Measurements from ENCODE around the gene CCDC57. TPM values are rescaled to one million over a fixed set of nuclear protein-coding genes. Genes with fewer than 3 reads are reported as not detected.
A peak's percentile ranks its signal among the peaks of the same experiment; 100 is the strongest.

The CCDC57 gene
- polyA plus RNA-seq, 1 donor (not counting 4 experiments of a cell fraction or from before 2014, with no cell fraction given): 19.2 TPM

DNA sequence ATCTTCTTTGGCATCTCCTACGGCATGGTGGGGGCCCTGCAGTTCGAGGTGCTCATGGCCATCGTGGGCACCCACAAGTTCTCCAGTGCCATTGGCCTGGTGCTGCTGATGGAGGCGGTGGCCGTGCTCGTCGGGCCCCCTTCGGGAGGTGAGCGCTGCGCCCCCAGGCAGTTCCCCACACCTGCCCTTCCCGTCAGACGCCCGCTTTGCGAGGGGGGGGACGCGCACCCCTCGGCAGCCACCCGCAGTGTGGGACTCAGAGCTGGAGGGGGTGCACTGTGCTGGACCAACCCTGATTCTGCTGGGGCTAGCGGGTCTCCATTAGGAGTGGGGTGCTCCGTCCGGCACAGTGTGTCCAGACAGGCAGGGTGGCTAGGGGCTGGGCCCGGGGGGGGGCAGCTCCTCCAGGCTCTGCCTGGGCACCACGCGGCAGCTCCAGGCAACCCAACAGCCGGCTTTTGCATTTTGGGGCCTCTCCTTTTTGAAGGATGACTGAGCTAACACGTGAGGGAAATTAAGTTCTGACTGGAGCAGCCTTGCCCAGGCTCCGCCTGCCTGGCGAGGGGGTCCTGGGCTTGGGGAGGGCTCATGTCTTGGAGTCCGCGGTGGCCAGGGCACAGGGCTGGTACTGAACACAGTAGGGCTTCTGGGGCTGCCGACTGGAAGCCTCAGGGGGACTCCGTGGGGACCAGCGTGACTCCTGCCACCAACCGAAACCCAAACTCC is 25.3 kb upstream of the CCDC57 start:
- TF ChIP-seq EZH2 (IDR thresholded peaks at IDR 0.05; ENCODE audit: low read length) (no peak), CTCF (optimal IDR thresholded peaks at IDR 0.05 in 1 of 3, IDR thresholded peaks at IDR 0.05 in 1 of 3, conservative IDR thresholded peaks at IDR 0.05 in 1 of 3; ENCODE audit: extremely low read depth in 1 of 3, insufficient read depth in 2 of 3, low read length in 3 of 3) (no peak)
- Histone ChIP-seq H2AFZ (ENCODE audit: control insufficient read depth, low read length) (no peak overlapping the region), H3K9me1 (ENCODE audit: control insufficient read depth, extremely low read depth, insufficient read depth, low read length) (no peaks in the 10 kb centered on the region), H3K9me3 (ENCODE audit: control insufficient read depth, low read depth, low read length) (no peaks in the 10 kb centered on the region), H3K9ac (ENCODE audit: control insufficient read depth, extremely low read depth, insufficient read depth, low read length) (peak overlapping the region; percentile 71), H3K4me1 (ENCODE audit: control insufficient read depth, extremely low read depth, insufficient read depth, low read length) (peaks cover 52% of the 10 kb centered on the region), H3K4me3 (ENCODE audit: control insufficient read depth in 2 of 3, extremely low read depth in 1 of 3, insufficient read depth in 2 of 3, low read depth in 1 of 3, low read length in 3 of 3) (peak overlapping the region in 2 of 3 experiments; percentile 51), H3K27me3 (ENCODE audit: control insufficient read depth, extremely low read depth, insufficient read depth, low read length) (no peaks in the 10 kb centered on the region), H3K79me2 (ENCODE audit: control insufficient read depth, insufficient read depth, low read length) (peaks cover 3% of the 10 kb centered on the region), H4K20me1 (ENCODE audit: control insufficient read depth, extremely low read depth, insufficient read depth, low read length) (no peaks in the 10 kb centered on the region), H3K27ac (ENCODE audit: control insufficient read depth, insufficient read depth, low read length) (peak overlapping the region; percentile 77), H3K4me2 (ENCODE audit: control insufficient read depth, extremely low read depth, insufficient read depth, low read depth, low read length) (peak overlapping the region; percentile 85), H3K36me3 (ENCODE audit: control insufficient read depth in 2 of 2, extremely low read depth in 1 of 2, insufficient read depth in 2 of 2, low read length in 2 of 2) (peaks cover 18 to 23% of the 10 kb centered on the region in 2 experiments)
- FAIRE-seq: no peak
- dilution Hi-C loops (cut with MboI; ENCODE audit: extremely low pct_ligation_motif_present, low sequenced_read_pairs): no loop called here
- no peak for DNase-seq (ENCODE audit: low read depth, low spot score)

DNA sequence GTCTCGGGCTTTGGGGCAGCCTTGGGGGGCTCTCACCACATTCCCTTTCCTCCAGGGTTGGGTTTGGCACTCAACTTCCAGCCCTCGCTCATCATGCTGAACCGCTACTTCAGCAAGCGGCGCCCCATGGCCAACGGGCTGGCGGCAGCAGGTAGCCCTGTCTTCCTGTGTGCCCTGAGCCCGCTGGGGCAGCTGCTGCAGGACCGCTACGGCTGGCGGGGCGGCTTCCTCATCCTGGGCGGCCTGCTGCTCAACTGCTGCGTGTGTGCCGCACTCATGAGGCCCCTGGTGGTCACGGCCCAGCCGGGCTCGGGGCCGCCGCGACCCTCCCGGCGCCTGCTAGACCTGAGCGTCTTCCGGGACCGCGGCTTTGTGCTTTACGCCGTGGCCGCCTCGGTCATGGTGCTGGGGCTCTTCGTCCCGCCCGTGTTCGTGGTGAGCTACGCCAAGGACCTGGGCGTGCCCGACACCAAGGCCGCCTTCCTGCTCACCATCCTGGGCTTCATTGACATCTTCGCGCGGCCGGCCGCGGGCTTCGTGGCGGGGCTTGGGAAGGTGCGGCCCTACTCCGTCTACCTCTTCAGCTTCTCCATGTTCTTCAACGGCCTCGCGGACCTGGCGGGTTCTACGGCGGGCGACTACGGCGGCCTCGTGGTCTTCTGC is 24.6 kb upstream of the CCDC57 start:
- DNase-seq (ENCODE audit: low read depth, low spot score) (no peak), FAIRE-seq (no peak)
- H3K27ac ChIP-seq (ENCODE audit: control insufficient read depth, insufficient read depth, low read length): no peak overlapping the region
- H3K9ac ChIP-seq (ENCODE audit: control insufficient read depth, extremely low read depth, insufficient read depth, low read length): no peak overlapping the region
- no peaks in the 10 kb centered on the region for H3K9me1 ChIP-seq (ENCODE audit: control insufficient read depth, extremely low read depth, insufficient read depth, low read length)
- H4K20me1 ChIP-seq (ENCODE audit: control insufficient read depth, extremely low read depth, insufficient read depth, low read length): no peaks in the 10 kb centered on the region
- H2AFZ ChIP-seq (ENCODE audit: control insufficient read depth, low read length): no peak overlapping the region
- H3K4me3 ChIP-seq (ENCODE audit: control insufficient read depth in 2 of 3, extremely low read depth in 1 of 3, insufficient read depth in 2 of 3, low read depth in 1 of 3, low read length in 3 of 3): no peak overlapping the region
- no peaks in the 10 kb centered on the region for H3K9me3 ChIP-seq (ENCODE audit: control insufficient read depth, low read depth, low read length)
- H3K79me2 ChIP-seq (ENCODE audit: control insufficient read depth, insufficient read depth, low read length): no peaks in the 10 kb centered on the region
- no peaks in the 10 kb centered on the region for H3K27me3 ChIP-seq (ENCODE audit: control insufficient read depth, extremely low read depth, insufficient read depth, low read length)
- peaks cover 45% of the 10 kb centered on the region for H3K4me1 ChIP-seq (ENCODE audit: control insufficient read depth, extremely low read depth, insufficient read depth, low read length)
- dilution Hi-C loops (cut with MboI; ENCODE audit: extremely low pct_ligation_motif_present, low sequenced_read_pairs): no loop called here
- TF ChIP-seq EZH2 (IDR thresholded peaks at IDR 0.05; ENCODE audit: low read length) (no peak), CTCF (optimal IDR thresholded peaks at IDR 0.05 in 1 of 3, IDR thresholded peaks at IDR 0.05 in 1 of 3, conservative IDR thresholded peaks at IDR 0.05 in 1 of 3; ENCODE audit: extremely low read depth in 1 of 3, insufficient read depth in 2 of 3, low read length in 3 of 3) (no peak)
- H3K4me2 ChIP-seq (ENCODE audit: control insufficient read depth, extremely low read depth, insufficient read depth, low read depth, low read length): no peak overlapping the region
- peaks cover 12 to 21% of the 10 kb centered on the region in 2 experiments for H3K36me3 ChIP-seq (ENCODE audit: control insufficient read depth in 2 of 2, extremely low read depth in 1 of 2, insufficient read depth in 2 of 2, low read length in 2 of 2)

Measured in keratinocyte (primary cell).